Measurements from ENCODE around the gene MSMP.

MSMP gene

GRCh38 chr9:35719546-35719945, 34.5 kb downstream of the MSMP start:
- DNase-seq (ENCODE audit: low read depth) = no peak

GRCh38 chr9:35718721-35719511, 35.2 kb downstream of the MSMP start:
- DNase-seq (ENCODE audit: low read depth) = no peak

- no peak for DNase-seq (ENCODE audit: low read depth)
These were observed 36.8 kb downstream of the MSMP start for GRCh38 chr9:35717132-35717870.

- no peak for DNase-seq (ENCODE audit: low read depth)
These were observed 37.8 kb downstream of the MSMP start for GRCh38 chr9:35716230-35716629.

- DNase-seq (ENCODE audit: low read depth) = no peak
These were observed 39.4 kb downstream of the MSMP start for GRCh38 chr9:35714579-35715252.

GRCh38 chr9:35714123-35714522, 40.0 kb downstream of the MSMP start:
- DNase-seq (ENCODE audit: low read depth) = no peak

- no peak for DNase-seq (ENCODE audit: low read depth)
These were observed 40.5 kb downstream of the MSMP start for GRCh38 chr9:35713578-35713977.

GRCh38 chr9:35712762-35713400, 41.2 kb downstream of the MSMP start:
- DNase-seq (ENCODE audit: low read depth) = no peak

- no peak for DNase-seq (ENCODE audit: low read depth)
These were observed 42.3 kb downstream of the MSMP start for GRCh38 chr9:35711501-35712428.

- DNase-seq (ENCODE audit: low read depth) = no peak
These were observed 43.1 kb downstream of the MSMP start for GRCh38 chr9:35710818-35711500.

- DNase-seq (ENCODE audit: low read depth) = no peak
These were observed 45.9 kb downstream of the MSMP start for GRCh38 chr9:35708146-35708545.

GRCh38 chr9:35706951-35707350, 47.1 kb downstream of the MSMP start:
- DNase-seq (ENCODE audit: low read depth) = no peak

GRCh38 chr9:35705836-35706430, 48.1 kb downstream of the MSMP start:
- no peak for DNase-seq (ENCODE audit: low read depth)

- DNase-seq (ENCODE audit: low read depth) = no peak
These were observed 48.7 kb downstream of the MSMP start for GRCh38 chr9:35705372-35705771.

GRCh38 chr9:35703906-35704672, 50.0 kb downstream of the MSMP start:
- no peak for DNase-seq (ENCODE audit: low read depth)

Data from stimulated activated CD8-positive, alpha-beta memory T cell treated with anti-CD3 and anti-CD28 coated beads, Interleukin-7, amount 100 ng/mL, for 24 hours (primary cell).